Stimulated activated naive CD8-positive, alpha-beta T cell treated with anti-CD3 and anti-CD28 coated beads, Interleukin-15, Interleukin-2, amounts not matched to agents 100 U/mL and 50 U/mL, for 24 hours (primary cell): ENCODE data around the gene CRB1.
"Not testable (repeated sequence)": the region's sequence is repeated elsewhere in the genome, so short reads cannot be mapped to it uniquely, and the experiment has no call there.

Experiments used
- ATAC-seq: fragments of 150-1000 bp; cut with Tn5 transposase; one replicate; pipeline ENCODE4 v1.10.0; 2021
- DNase-seq: peaks from one replicate; pipeline ENCODE4 v3.0.0; 2021

CRB1 gene

DNA sequence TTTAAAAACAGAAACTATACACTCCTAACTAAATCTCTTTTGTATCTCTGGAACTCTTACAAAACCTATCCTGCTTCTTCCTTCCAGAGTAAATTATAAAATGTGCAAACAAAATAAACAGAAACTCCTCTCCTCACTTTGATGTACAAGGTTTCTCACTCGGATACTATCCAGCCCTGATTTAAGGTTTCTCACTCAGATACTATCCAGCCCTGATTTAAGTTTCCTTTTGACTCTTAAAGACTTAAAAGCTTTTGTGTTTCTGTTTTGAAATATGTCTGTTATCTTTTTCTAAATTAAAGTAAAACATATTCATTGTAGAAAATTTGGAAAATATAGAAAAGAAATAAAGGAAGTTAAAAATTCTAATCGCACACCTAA lies 132.5 kb downstream of the CRB1 start:
- no peak for ATAC-seq
- DNase-seq: no peak

DNA sequence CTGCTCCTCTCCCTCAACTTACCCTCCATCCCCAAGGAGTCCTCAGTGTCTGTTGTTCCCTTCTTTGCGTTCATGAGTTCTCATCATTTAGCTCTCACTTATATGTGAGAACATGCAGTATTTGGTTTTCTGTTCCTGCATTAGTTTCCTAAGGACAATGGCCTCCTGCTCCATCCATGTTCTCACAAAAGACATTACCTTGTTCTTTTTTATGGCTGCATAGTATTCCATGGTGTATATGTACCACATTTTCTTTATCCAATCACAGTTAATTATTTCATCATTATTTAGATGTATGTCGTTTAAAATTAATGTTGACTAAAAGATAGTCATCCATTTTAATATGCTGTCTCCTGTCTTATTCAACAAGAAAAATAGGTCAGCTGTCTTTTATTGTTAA lies 134.1 kb downstream of the CRB1 start:
- DNase-seq (no peak), ATAC-seq (no peak)

DNA sequence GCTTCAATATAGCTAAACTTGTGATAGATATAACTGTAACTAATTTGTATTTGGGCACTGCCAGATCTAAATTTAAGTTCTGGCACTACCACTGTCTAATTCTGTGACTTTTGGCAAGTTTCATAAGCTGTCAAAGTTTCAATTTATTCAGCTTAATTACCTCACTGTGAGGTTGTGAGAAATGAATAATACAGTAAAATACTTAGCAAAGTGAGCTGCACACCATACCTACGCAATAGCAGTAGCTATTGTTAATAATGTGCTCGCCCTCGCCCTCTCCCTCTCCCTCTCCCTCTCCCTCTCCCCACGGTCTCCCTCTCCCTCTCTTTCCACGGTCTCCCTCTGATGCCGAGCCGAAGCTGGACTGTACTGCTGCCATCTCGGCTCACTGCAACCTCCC lies 136.7 kb downstream of the CRB1 start:
- not testable (repeated sequence) for ATAC-seq

DNA sequence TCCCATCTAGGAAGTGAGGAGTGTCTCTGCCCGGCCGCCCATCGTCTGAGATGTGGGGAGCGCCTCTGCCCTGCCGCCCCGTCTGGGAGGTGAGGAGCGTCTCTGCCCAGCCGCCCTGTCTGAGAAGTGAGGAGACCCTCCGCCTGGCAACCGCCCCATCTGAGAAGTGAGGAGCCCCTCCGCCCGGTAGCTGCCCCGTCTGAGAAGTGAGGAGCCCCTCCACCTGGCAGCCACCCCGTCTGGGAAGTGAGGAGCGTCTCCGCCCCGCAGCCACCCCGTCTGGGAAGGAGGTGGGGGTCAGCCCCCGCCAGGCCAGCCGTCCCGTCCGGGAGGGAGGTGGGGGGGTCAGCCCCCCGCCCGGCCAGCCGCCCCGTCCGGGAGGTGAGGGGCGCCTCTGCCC lies 137.6 kb downstream of the CRB1 start:
- not testable (repeated sequence) for DNase-seq, ATAC-seq

More for the DNA sequence above, 136.7 kb downstream of the CRB1 start:
- DNase-seq: not testable (repeated sequence)

DNA sequence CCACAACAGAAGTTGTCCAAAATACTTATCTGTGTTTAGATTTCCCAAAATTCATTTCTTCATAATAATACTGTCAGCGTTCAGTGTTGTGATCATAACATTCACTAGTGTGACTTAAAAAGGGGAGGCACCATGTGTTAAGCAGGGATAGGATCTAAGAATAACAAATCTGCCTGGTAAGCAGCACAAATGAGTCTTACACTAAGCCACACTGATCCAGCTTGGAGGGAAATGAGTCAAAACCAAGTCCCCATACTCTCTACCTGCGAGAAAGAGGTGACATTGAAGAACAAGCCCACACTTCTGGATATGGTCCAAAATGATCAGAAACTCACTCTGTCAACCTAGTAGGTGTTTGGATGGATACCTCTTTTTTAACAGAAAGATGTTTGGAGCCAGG lies 145.5 kb downstream of the CRB1 start:
- DNase-seq: no peak
- ATAC-seq: no peak

GRCh38 chr1:197415221-197415620 lies 147.2 kb downstream of the CRB1 start:
- no peak for ATAC-seq
- DNase-seq: no peak

DNA sequence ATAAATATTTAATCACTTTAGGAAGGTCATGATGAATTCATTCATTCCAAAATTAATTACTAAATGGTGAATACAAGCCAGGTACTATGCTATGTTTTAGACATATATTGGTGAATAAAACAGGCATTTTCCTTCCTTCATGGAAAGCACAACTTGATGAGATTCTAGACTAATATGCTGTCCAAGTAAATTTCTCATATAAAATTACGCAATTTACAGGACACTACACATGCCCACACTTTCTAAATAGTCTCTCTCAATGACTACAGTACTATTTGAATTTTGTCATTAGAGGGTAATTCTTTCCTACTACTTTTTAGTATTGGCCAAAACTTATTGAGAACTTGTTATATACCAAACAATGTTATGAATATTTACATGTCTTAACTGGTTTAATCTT lies 150.6 kb downstream of the CRB1 start:
- no peak for DNase-seq
- no peak for ATAC-seq

GRCh38 chr1:197422993-197423392 lies 154.9 kb downstream of the CRB1 start:
- DNase-seq: no peak
- ATAC-seq: no peak

DNA sequence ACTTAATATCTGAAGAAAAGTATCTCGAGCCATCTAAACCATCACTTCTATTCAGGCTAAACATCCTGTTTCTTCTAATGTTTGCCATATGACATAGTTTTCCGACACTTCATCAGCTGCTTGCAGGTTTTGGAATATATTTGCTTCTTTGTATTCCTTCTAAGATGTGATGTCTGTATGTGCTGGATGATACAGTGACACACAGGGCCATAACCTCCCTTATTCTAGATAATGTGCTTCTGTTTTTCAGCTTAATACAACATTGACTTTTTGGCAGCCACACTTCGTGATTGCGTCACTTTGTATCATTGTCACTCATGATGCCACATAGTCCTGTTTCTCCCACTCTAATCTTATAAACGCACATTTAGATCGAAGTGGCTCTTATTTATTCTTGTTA lies 156.3 kb downstream of the CRB1 start:
- ATAC-seq (no peak), DNase-seq (no peak)

GRCh38 chr1:197429372-197429771 lies 161.3 kb downstream of the CRB1 start:
- ATAC-seq: no peak

GRCh38 chr1:197435224-197435623 lies 167.2 kb downstream of the CRB1 start:
- DNase-seq (no peak), ATAC-seq (no peak)

More at GRCh38 chr1:197429372-197429771, 161.3 kb downstream of the CRB1 start:
- no peak for DNase-seq

DNA sequence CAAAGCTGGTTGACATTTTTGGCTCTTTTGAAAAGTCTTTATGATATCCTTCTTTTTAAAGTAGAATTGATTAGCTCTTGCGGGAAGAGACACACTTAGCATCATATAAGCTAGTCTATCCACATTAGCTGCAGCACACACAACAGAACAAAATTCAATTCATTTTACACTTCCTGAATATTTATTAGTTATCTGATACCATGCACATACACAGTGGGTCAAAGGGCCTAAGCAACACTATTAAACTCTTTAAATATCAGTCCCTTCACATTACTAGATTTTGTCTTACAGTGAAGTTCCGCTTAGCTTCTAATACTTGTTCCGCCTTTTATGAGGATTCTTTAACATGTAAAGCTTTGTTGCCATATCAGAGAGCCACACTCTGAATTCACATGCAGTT lies 169.5 kb downstream of the CRB1 start:
- DNase-seq (no peak), ATAC-seq (no peak)

DNA sequence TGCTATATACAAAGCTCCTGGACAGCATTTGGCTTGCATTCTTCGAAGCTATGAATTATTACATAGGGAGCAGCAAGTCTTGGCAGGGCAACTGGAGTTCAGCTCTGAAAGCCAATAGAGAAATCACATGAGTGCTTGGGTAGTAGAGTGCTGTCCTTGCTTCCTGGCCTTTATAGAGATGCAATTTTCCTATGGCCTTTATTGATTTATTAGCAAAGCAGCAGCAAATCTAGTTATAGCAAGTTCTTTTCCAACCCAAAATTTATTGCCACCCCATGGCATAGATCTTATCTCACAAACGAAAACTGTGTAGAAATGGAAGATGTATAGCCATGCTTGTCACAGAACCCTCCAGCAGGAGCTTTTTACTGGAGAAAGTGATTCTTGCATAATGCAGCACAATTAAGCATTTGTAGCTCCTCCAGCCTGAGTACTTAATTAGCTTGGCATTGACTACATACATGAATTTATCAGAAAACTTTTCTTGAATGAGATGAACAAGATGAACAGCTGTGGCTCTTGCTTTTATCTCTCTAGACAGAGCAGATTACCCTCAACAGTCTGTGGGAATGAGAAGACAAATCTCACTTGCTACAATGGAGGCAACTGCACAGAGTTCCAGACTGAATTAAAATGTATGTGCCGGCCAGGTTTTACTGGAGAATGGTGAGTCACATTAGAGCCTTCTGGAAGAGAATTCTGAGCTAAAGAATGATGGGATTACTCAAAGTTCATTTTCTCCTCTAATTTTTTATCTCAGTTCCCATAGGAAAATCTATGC lies 170.1 kb downstream of the CRB1 start:
- no peak for ATAC-seq
- DNase-seq: no peak

- no peak for ATAC-seq
- DNase-seq: no peak
Measured at GRCh38 chr1:197439708-197440280, 171.7 kb downstream of the CRB1 start.

DNA sequence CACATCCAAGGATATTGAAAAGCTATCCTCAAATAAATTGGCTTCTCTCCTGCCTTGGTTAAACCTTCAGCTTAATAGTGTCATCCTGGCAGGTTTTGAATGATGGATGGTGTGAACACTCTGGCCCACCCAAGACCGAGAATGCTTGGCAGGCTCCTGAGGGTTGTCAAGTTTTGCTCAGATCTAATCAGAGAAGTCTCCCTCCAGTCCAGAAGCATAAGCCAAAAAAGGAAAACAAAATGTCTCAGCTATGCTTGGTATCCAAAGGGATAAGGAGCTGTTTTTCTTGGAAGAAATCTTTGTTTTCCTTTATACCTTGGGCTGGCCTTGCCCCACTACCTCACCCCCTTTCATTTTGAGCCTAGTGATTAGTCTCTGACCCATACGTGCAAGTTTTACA lies 172.7 kb downstream of the CRB1 start:
- no peak for DNase-seq

GRCh38 chr1:197441999-197442414 lies 174.0 kb downstream of the CRB1 start:
- ATAC-seq: no peak
- DNase-seq: no peak

More for the DNA sequence above, 172.7 kb downstream of the CRB1 start:
- no peak for ATAC-seq

- ATAC-seq (no peak), DNase-seq (no peak)
Measured at GRCh38 chr1:197444755-197445154, 176.7 kb downstream of the CRB1 start.

GRCh38 chr1:197448121-197448779 lies 180.2 kb downstream of the CRB1 start:
- DNase-seq: no peak
- ATAC-seq: no peak

- DNase-seq (no peak), ATAC-seq (no peak)
Measured at GRCh38 chr1:197451381-197451780, 183.3 kb downstream of the CRB1 start.

DNA sequence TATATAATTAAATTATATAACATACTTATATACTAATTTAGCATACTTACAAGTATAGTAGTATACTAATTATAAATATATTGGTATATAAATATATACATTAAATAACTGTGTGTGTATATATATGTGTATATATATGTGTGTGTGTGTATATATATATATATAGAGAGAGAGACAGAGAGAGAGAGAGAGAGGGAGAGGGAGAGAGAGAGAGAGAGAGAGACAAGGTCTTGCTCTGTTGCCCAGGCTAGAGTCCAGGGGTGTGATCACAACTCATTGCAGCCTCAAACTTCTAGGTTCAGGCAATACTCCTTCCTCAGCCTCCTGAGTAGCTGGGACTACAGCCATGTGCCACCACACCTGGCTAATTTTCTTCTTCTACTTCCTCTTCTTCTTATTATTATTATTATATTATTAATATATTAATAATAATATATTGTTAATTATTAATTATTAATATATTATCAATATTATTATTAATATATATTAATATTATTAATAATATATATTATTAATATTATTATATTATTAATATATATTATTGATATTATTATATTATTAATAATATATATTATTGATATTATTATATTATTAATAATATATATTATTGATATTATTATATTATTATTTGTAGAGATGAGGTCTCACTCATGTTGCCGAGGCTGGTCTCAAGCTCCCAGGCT lies 185.5 kb downstream of the CRB1 start:
- ATAC-seq (no peak), DNase-seq (no peak)

DNA sequence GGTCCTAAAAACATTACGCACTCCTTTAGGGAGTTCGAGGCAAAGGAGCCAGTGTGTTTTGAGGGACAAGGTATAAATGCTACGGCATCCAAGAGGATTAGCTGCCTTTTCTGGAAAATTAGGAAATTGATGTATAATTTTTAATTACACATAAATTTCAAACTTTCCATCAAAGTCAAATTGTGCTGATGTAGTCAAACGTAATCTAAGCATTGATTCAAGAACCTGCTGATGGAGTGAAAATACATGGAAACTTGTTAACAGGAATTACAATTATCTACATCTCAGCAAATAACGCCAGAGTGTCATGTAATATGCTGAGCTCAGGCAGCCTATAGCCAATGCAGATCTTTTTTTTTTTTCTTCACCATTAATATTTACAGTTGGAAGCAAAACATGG lies 194.5 kb downstream of the CRB1 start:
- DNase-seq: no peak
- no peak for ATAC-seq

- ATAC-seq: no peak
- DNase-seq: no peak
Measured at GRCh38 chr1:197463142-197463541, 195.1 kb downstream of the CRB1 start.

DNA sequence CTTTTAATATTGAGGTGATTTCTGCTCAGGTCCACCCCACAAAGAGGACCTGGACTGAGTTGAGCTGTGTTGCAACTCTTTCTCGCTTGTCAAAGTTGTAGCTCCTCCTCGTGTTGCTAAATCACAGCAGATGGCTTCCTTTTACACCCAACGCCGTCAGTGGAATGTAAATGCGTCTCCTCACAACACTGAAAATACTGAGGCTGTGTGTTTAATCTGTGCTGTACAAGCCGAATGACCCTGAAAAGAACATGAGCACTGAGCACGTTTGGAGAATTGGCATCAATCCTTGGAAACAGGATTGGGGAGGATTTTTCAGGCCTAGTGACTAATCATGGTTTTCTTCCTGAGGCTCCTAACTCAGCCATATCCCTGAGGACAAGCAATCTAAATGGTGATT lies 196.0 kb downstream of the CRB1 start:
- no peak for ATAC-seq
- DNase-seq: no peak
